Type B pancreatic cell (in vitro differentiated cells): Measurements from ENCODE around the gene LPGAT1. TPM values are rescaled to one million over a fixed set of nuclear protein-coding genes. Genes with fewer than 3 reads are reported as not detected.
"Not testable (repeated sequence)": the region's sequence is repeated elsewhere in the genome, so short reads cannot be mapped to it uniquely, and the experiment has no call there.

Experiments
- DNase-seq: peaks from one replicate; pipeline ENCODE4 v3.0.0; 2021; ENCODE audit warnings: mixed read lengths; ENCODE audit not compliant: unreplicated experiment; ENCODE audit errors: extremely low spot score
- H3K27ac Mint-ChIP-seq: 2 replicates; pipeline ENCODE4 v1.8.0; 2021; ENCODE audit warnings: mild to moderate bottlenecking, mixed read lengths
- H3K27me3 Mint-ChIP-seq: 2 replicates; pipeline ENCODE4 v1.8.0; 2021; ENCODE audit warnings: mixed read lengths
- H3K36me3 Mint-ChIP-seq: 2 replicates; pipeline ENCODE4 v1.8.0; 2021; ENCODE audit warnings: mixed read lengths
- H3K4me1 Mint-ChIP-seq: one replicate; pipeline ENCODE4 v1.8.0; 2021; ENCODE audit warnings: mixed read lengths; ENCODE audit not compliant: unreplicated experiment
- H3K4me3 Mint-ChIP-seq: 2 replicates; pipeline ENCODE4 v1.8.0; 2021; ENCODE audit warnings: mild to moderate bottlenecking, mixed read lengths
- H3K9me3 Mint-ChIP-seq: 2 replicates; pipeline ENCODE4 v1.8.0; 2021; ENCODE audit warnings: mixed read lengths
- CTCF ChIP-seq: fragments of 200-600 bp; sonication (generic); conservative IDR thresholded peaks from 2 replicates; pipeline ENCODE4 v1.5.0; 2021; ENCODE audit warnings: antibody characterized with exemption, mild to moderate bottlenecking
- total RNA-seq: library from RNA; stranded (reverse); gene quantifications from 2 replicates; pipeline ENCODE4 v1.2.1, GENCODE V29; 2021; ENCODE audit warnings: low replicate concordance

LPGAT1 gene
- total RNA-seq, 1 donor from 2014 or later = 31.3 TPM

- Mint-ChIP-seq H3K36me3 (no peaks in the 10 kb centered on the region), H3K4me3 (no peak overlapping the region), H3K4me1 (no peaks in the 10 kb centered on the region), H3K27me3 (no peaks in the 10 kb centered on the region), H3K27ac (no peak overlapping the region), H3K9me3 (no peaks in the 10 kb centered on the region)
- TF ChIP-seq CTCF = no peak
- no peak for DNase-seq
These were observed 44.2 kb upstream of the LPGAT1 start for GRCh38 chr1:211874521-211875347.

GRCh38 chr1:211873731-211874130 is 43.2 kb upstream of the LPGAT1 start:
- H3K36me3 Mint-ChIP-seq, H3K27ac Mint-ChIP-seq, DNase-seq, H3K27me3 Mint-ChIP-seq, H3K4me3 Mint-ChIP-seq, H3K9me3 Mint-ChIP-seq, H3K4me1 Mint-ChIP-seq: not testable (repeated sequence)

- no peaks in the 10 kb centered on the region for H3K9me3 Mint-ChIP-seq
- H3K27ac Mint-ChIP-seq = no peak overlapping the region
- no peaks in the 10 kb centered on the region for H3K27me3 Mint-ChIP-seq
These were observed 39.6 kb upstream of the LPGAT1 start for GRCh38 chr1:211870156-211870555.

GRCh38 chr1:211865180-211865579 is 34.6 kb upstream of the LPGAT1 start:
- Mint-ChIP-seq H3K9me3 (peaks cover 3% of the 10 kb centered on the region), H3K27me3 (no peaks in the 10 kb centered on the region), H3K4me3 (no peak overlapping the region), H3K36me3 (no peaks in the 10 kb centered on the region), H3K4me1 (no peaks in the 10 kb centered on the region), H3K27ac (no peak overlapping the region)
- DNase-seq = no peak
- no peak for TF ChIP-seq CTCF

More at GRCh38 chr1:211870156-211870555, 39.6 kb upstream of the LPGAT1 start:
- no peak for DNase-seq
- Mint-ChIP-seq H3K4me3 (no peak overlapping the region), H3K4me1 (no peaks in the 10 kb centered on the region), H3K36me3 (no peaks in the 10 kb centered on the region)
- TF ChIP-seq CTCF = no peak

GRCh38 chr1:211859405-211859804 is 28.8 kb upstream of the LPGAT1 start:
- Mint-ChIP-seq H3K4me1 (no peaks in the 10 kb centered on the region), H3K36me3 (no peaks in the 10 kb centered on the region), H3K27me3 (peaks cover 3% of the 10 kb centered on the region), H3K9me3 (peaks cover 16% of the 10 kb centered on the region), H3K27ac (no peak overlapping the region), H3K4me3 (no peak overlapping the region)
- no peak for TF ChIP-seq CTCF
- DNase-seq = no peak

GRCh38 chr1:211851174-211851573 is 20.6 kb upstream of the LPGAT1 start:
- no peak for DNase-seq
- peaks cover 8% of the 10 kb centered on the region for H3K9me3 Mint-ChIP-seq
- H3K4me1 Mint-ChIP-seq = no peaks in the 10 kb centered on the region
- H3K27ac Mint-ChIP-seq = no peak overlapping the region
- TF ChIP-seq CTCF = no peak
- no peaks in the 10 kb centered on the region for H3K36me3 Mint-ChIP-seq
- peaks cover 3% of the 10 kb centered on the region for H3K27me3 Mint-ChIP-seq
- no peak overlapping the region for H3K4me3 Mint-ChIP-seq
